Mucosa of rectum (tissue), 2 donors: ENCODE data around the gene PACRG.

ENCODE experiments used
- H3K27ac ChIP-seq, 2 donors: one replicate each; pipeline ENCODE4 v1.7.0; 2013; ENCODE audit warnings: inconsistent platforms in 2 of 2, low read depth in 2 of 2, low read length in 2 of 2
- H3K27me3 ChIP-seq, 2 donors: one replicate each; pipeline ENCODE4 v1.7.0; 2013; ENCODE audit warnings: low read length in 2 of 2; ENCODE audit not compliant: control insufficient read depth in 2 of 2, insufficient read depth in 2 of 2
- H3K36me3 ChIP-seq, 2 donors: one replicate each; pipeline ENCODE4 v1.7.0; 2013; ENCODE audit warnings: low read length in 2 of 2; ENCODE audit not compliant: control insufficient read depth in 2 of 2, insufficient read depth in 2 of 2
- H3K4me1 ChIP-seq, 2 donors: one replicate each; pipeline ENCODE4 v1.7.0; 2013; ENCODE audit warnings: low read length in 2 of 2, mild to moderate bottlenecking in 1 of 2; ENCODE audit not compliant: control insufficient read depth in 2 of 2, insufficient read depth in 2 of 2
- H3K4me3 ChIP-seq, 2 donors: one replicate each; pipeline ENCODE4 v1.7.0; 2013; ENCODE audit warnings: low read length in 2 of 2
- H3K9ac ChIP-seq, 2 donors: one replicate each; pipeline ENCODE4 v1.7.0; 2013; ENCODE audit warnings: low read length in 2 of 2, low read depth in 1 of 2, mild to moderate bottlenecking in 1 of 2
- H3K9me3 ChIP-seq, 2 donors: one replicate each; pipeline ENCODE4 v1.7.0; 2013; ENCODE audit warnings: low read length in 2 of 2; ENCODE audit not compliant: control insufficient read depth in 2 of 2
- donor health status: healthy.
- donor health status: Normal muscosa, but diverticular disease.

PACRG gene

DNA sequence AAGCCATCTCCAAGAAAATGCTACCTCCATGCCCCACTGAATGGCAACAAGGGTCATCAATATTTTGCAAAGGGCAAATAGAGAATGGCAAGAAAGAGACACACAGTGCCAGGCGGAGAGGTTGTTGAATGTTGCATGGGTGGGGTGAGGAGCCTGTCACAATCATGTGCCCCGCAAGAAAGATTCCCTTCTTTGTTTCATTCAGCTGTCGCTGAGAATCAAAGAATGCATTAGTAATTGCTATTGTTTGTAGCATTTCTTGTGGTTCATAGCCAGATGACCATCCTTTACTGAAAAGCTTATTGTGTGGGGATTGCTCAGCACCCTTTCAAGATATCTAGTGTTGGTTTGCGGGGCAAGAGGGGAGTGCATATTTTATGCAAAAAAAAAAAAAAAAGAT is 520.3 kb downstream of the PACRG start:
- H3K4me3 ChIP-seq: no peak overlapping the region
- H3K27me3 ChIP-seq: no peaks in the 10 kb centered on the region
- H3K27ac ChIP-seq: no peak overlapping the region
- H3K9ac ChIP-seq: no peak overlapping the region
- H3K9me3 ChIP-seq: no peaks in the 10 kb centered on the region
- no peaks in the 10 kb centered on the region for H3K36me3 ChIP-seq
- H3K4me1 ChIP-seq: no peaks in the 10 kb centered on the region

DNA sequence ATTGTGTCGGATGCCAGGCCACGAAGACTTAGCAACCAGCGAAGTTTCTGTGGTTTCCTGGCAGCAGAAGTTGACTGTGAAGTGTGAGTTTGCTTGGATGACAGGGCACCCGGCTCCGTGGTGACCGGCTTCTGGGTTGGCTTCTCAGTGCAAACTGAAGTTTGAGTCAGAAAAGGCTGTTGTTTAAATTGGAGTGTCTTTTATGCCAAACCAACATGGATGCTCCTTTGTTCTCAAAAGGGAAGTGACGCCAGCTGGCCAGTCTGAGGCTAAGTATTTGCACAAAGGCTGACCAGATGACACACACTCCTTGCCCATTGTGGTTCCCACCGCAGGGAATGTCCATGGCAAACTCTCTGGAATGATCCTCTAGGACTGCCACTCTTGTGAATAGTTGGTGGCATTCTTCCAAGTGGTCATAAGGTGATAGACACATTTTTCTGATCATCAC is 521.9 kb downstream of the PACRG start:
- no peaks in the 10 kb centered on the region for H3K4me1 ChIP-seq

DNA sequence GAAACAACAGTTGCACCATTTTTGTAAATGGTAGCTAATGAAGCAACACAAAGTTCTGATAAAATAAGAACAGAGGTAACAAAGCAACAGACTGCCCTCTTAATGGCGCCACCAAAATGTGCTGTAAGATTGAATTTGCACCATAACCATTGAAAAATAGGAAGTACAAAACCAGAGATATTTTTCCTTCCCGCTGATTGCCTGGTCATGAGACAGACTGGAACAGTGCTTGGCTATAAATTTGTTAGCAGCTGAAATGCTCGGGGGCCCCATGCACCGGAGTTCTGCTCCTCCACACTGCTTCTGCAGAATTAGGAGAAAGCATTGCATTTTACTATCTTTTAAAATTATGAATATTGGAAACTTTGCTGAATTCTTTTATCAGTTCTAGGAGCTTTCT is 522.3 kb downstream of the PACRG start:
- Histone ChIP-seq H3K27ac (no peak overlapping the region), H3K9ac (no peak overlapping the region)

More for the DNA sequence above, 521.9 kb downstream of the PACRG start:
- Histone ChIP-seq H3K36me3 (no peaks in the 10 kb centered on the region), H3K9ac (no peak overlapping the region), H3K27me3 (no peaks in the 10 kb centered on the region), H3K9me3 (no peaks in the 10 kb centered on the region), H3K27ac (no peak overlapping the region), H3K4me3 (no peak overlapping the region)

DNA sequence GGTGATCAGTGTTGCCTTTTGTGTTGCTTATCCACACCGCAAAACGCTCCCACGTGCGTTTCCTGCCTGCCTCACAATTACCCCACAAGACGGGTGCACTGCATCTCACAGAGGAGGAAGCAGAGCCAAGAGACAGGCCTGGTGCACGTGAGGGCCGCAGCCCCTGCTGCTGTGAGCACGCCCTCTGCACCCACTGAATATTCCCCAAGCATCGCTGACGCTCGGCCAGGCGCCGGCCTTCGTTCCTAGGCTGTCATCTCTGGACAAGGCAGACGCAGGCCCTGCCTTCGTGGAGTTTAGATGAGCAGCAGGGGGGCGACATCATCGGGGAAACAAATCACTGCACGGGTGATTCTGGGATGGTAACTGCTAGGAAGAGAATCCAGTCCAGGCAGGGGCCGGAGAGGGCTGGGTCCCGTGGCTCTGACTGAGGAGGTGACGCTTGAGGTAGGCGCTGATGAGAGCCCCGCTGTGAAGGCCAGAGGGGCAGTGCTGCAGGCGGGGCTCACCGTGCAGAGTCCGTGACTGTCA is 524.4 kb downstream of the PACRG start:
- no peak overlapping the region for H3K9ac ChIP-seq
- no peaks in the 10 kb centered on the region for H3K4me1 ChIP-seq
- H3K4me3 ChIP-seq: no peak overlapping the region
- no peaks in the 10 kb centered on the region for H3K9me3 ChIP-seq
- H3K27ac ChIP-seq: no peak overlapping the region
- no peaks in the 10 kb centered on the region for H3K36me3 ChIP-seq
- H3K27me3 ChIP-seq: no peaks in the 10 kb centered on the region

More for the DNA sequence above, 522.3 kb downstream of the PACRG start:
- Histone ChIP-seq H3K4me1 (no peaks in the 10 kb centered on the region), H3K9me3 (no peaks in the 10 kb centered on the region), H3K36me3 (no peaks in the 10 kb centered on the region), H3K4me3 (no peak overlapping the region), H3K27me3 (no peaks in the 10 kb centered on the region)

DNA sequence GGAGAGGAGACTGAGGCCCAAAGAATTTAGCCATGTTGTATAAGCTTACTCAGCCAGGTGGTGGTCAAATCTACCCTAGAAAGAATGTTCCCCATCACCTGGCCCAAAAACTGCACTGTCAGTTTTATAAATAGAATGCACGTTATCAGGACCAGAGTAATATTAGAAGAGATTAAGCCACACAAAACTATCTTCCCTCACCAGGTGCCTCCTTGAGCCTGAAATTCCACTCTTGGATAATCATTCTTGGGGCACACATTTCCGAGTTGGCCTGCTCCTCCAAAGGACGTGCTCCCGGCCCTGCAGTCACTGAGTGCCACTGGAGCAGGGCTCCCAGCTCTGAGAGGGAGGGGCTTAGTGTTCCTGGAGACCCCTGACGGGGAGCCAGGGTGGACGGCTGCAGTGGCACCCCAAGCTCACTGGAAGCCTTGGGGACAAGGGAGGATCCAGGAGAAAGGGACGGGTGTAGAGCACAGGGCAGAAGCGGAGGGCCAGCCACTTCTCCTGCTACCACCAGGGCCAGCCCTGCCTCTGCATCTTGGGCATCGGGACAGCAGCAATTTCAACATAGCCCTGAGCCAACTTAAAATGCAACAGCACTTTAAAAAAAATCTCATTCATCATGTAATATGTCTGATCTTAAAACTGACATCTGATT is 525.9 kb downstream of the PACRG start:
- Histone ChIP-seq H3K27ac (no peak overlapping the region), H3K4me1 (no peaks in the 10 kb centered on the region), H3K27me3 (no peaks in the 10 kb centered on the region), H3K36me3 (no peaks in the 10 kb centered on the region), H3K9ac (no peak overlapping the region), H3K4me3 (no peak overlapping the region), H3K9me3 (no peaks in the 10 kb centered on the region)

DNA sequence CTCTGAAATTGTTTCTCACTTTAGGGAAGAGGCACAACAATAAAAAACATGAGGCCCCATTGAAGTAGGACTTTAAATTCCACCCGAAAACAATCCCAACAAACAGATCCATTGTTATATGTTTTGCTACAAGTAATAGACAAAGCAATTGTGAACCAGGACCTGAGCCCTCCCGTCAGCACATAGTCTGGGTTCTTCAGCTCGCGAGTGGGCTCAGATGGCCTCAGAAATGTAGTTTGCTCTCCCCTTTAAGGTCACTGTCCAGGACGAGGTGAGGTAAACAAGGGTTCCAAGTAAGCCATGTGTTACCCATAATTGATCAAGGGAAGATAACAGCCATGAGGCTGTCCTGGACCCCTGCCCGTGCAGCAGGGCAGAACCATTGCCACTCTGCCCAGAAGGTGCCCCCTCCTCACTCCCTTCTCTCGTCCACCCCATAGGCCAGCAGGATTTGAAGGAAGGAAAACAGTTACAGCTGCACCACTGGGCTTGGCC is 526.6 kb downstream of the PACRG start:
- H3K9ac ChIP-seq: no peak overlapping the region
- no peaks in the 10 kb centered on the region for H3K27me3 ChIP-seq
- no peaks in the 10 kb centered on the region for H3K9me3 ChIP-seq
- no peaks in the 10 kb centered on the region for H3K4me1 ChIP-seq
- no peaks in the 10 kb centered on the region for H3K36me3 ChIP-seq
- no peak overlapping the region for H3K27ac ChIP-seq
- no peak overlapping the region for H3K4me3 ChIP-seq

DNA sequence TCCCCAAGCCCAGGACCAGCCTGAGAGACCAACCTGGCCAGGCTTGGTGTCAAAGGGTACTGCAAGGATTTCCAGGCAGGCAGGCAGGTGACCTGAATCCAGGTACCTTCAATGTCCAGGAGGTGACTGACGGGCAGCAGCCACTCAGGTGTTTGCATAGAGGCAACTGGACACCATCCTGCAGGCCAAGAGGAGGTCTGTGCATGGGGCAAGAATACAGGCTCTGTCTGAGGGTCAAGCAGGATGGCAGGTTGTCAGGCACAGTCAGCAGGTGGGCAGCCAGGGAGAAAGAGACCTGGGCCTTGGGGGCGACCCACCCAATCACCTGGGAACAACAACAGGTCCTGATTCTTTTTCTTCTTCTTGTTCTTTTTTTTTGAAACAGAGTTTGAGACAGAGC is 527.5 kb downstream of the PACRG start:
- no peaks in the 10 kb centered on the region for H3K27me3 ChIP-seq
- no peaks in the 10 kb centered on the region for H3K36me3 ChIP-seq
- no peaks in the 10 kb centered on the region for H3K4me1 ChIP-seq
- no peaks in the 10 kb centered on the region for H3K9me3 ChIP-seq
- H3K4me3 ChIP-seq: no peak overlapping the region
- no peak overlapping the region for H3K9ac ChIP-seq
- no peak overlapping the region for H3K27ac ChIP-seq

DNA sequence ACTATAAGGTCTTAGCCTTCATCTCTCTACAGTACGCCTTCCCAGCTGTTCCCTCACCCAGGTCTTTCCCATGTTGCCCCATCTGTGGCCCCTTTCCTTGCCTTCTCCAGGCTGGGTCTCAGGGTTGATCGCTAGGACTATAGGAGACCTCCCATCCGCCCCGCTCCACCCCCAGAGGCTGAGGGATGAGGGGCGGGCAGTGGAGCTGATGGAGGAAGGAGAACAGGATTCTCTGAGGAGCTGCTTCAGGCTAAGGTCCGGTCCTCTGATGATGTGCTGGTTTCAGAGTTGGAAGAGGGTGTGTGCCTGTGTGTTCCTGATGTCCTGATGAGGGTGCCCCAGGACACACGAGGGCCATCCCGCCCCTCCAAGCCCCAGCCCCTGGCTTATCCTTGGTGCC is 531.9 kb downstream of the PACRG start:
- H3K9ac ChIP-seq: no peak overlapping the region
- H3K4me1 ChIP-seq: no peaks in the 10 kb centered on the region
- H3K27me3 ChIP-seq: no peaks in the 10 kb centered on the region
- H3K4me3 ChIP-seq: no peak overlapping the region
- H3K27ac ChIP-seq: no peak overlapping the region
- no peaks in the 10 kb centered on the region for H3K9me3 ChIP-seq
- H3K36me3 ChIP-seq: no peaks in the 10 kb centered on the region

DNA sequence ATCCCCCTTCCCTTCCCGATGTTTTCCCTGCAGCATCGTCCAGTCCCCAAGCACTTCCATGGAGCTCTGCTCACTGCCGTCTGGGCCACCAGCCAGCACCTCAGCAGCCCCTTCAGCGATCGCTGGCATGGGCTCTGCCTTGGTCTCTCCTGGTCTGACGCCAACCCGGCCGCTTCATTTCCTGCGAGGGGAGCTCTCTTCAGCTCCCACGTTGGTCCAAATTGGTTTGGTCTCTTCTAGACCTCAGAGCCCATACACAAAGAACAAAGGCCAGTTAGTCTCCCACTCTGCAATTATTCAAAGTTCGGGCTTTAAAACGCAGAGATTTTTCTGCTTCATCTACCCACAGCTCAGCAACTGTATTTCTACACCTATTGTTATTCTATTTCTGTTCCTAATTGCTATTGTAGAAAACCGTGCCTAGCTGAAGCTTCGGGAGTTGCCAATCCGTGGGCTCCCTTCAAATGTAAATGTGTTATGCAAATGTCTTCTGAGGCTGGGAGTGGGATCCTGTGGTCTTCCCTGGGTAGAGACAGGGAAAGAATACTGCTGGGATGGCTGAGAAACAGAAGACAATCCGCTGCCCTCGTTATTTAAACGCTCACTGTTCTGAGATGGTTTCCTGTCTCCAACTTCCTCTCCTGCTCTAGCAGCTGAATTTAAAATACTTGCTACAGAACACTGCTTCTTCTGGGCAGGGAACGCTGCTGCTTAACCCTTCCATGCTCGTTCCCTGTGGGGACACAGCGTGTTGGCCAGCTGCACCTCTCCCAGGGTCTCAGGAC is 532.5 kb downstream of the PACRG start:
- Histone ChIP-seq H3K27ac (no peak overlapping the region), H3K9me3 (no peaks in the 10 kb centered on the region), H3K36me3 (no peaks in the 10 kb centered on the region), H3K4me1 (no peaks in the 10 kb centered on the region), H3K27me3 (no peaks in the 10 kb centered on the region), H3K9ac (no peak overlapping the region), H3K4me3 (no peak overlapping the region)

DNA sequence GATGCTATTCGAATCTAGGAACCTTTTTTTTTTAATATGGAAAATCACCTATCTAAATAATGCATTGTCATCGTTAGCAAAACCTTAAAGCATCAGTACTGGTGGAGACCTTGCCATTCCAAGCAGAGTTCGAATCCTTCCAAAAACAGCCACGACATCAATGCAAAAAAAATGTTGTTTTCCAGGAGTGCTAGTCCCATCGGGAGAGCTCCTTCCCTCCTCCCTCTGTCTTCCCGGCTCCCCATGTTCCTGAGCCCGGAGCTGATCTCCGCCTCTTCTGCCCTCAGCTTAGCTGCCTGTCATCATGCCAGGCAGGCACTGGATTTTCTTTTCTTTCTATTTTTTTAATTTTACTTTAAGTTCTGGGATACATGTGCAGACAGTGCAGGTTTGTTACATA is 533.1 kb downstream of the PACRG start:
- H3K27me3 ChIP-seq: no peaks in the 10 kb centered on the region
- no peak overlapping the region for H3K9ac ChIP-seq
- H3K4me1 ChIP-seq: no peaks in the 10 kb centered on the region
- H3K9me3 ChIP-seq: no peaks in the 10 kb centered on the region
- H3K27ac ChIP-seq: no peak overlapping the region
- no peaks in the 10 kb centered on the region for H3K36me3 ChIP-seq
- H3K4me3 ChIP-seq: no peak overlapping the region
